ENCODE results near the gene CDK5.

Gene CDK5

DNA sequence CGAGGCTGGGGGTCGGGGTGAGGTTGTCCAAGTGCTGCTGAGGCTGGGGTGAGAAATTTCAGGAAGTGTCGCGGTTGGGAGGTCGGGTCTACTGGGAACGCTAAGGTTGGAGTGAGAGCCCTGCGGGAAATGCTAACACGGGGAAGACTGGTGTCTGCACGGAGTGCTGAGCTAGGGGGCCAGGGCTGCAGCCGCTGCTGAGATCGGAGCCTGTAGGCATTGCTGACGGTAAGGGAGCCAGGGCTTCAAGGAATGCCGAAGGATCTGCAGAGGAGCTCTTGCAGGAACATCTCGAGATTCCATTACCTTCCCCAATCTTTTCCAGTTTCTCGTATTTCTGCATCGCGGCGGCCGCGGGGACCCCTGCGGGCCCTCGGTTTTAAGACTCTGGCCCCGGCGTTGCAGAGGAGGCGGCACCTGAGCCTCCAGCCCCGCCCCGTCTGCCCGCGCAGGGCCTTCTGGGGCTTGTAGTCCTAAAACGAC is at the start of gene CDK5:
CDK5 (minus strand) TSS at position 392 of the 483 bp plus-strand sequence; CDS start at position 343, 49 bp downstream.
- Histone ChIP-seq H3K4me1 (peaks cover 23% of the 10 kb centered on the region), H3K9me3 (no peaks in the 10 kb centered on the region), H3K4me3 (peak within 1 kb of the TSS; percentile 88), H3K27me3 (ENCODE audit: low read depth) (no peaks in the 10 kb centered on the region), H3K36me3 (replicated peaks) (peaks cover 7% of the 10 kb centered on the region)
- in situ Hi-C loops (cut with MboI; ENCODE audit: low sequenced_read_pairs), result no loop called here
- no peak for DNase-seq (ENCODE audit: low spot score in 2 of 2)

GRCh38 chr7:151104411-151105235 is 46.9 kb upstream of the CDK5 start:
- no peak overlapping the region for H3K4me3 ChIP-seq
- peak; percentile 60 to 73 for DNase-seq (ENCODE audit: low spot score in 2 of 2)
- H3K36me3 ChIP-seq (replicated peaks), result peaks cover 21% of the 10 kb centered on the region
- H3K9me3 ChIP-seq, result no peaks in the 10 kb centered on the region
- in situ Hi-C loops (cut with MboI; ENCODE audit: low sequenced_read_pairs), result no loop called here
- H3K27me3 ChIP-seq (ENCODE audit: low read depth), result no peaks in the 10 kb centered on the region
- peaks cover 18% of the 10 kb centered on the region for H3K4me1 ChIP-seq

- H3K4me3 ChIP-seq, result no peak overlapping the region
- in situ Hi-C loops (cut with MboI; ENCODE audit: low sequenced_read_pairs), result no loop called here
- no peak for DNase-seq (ENCODE audit: low spot score in 2 of 2)
Observed at GRCh38 chr7:151103973-151104372, 46.3 kb upstream of the CDK5 start.

DNA sequence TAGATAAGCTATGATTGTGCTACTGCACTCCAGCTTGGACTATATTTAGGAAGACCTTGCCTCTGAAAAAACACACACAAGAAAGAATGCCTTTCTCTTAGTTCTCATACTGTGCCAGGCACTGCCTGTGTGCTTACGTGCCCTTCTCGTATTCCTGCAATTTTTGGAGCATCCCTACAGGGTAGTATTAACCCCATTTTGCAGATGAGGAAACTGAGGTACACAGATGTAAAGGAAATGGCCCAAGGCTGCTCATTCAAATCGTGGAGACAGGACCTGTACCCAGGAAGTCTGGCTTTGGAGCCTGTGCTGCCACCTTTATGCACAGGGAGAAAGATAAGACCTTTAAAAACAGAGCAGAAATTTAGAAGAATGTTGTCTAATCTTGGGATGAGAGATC is 45.3 kb upstream of the CDK5 start:
- peaks cover 21% of the 10 kb centered on the region for H3K36me3 ChIP-seq (replicated peaks)
- H3K9me3 ChIP-seq, result no peaks in the 10 kb centered on the region
- DNase-seq (ENCODE audit: low spot score in 2 of 2), result no peak
- in situ Hi-C loops (cut with MboI; ENCODE audit: low sequenced_read_pairs), result no loop called here
- H3K4me1 ChIP-seq, result peaks cover 18% of the 10 kb centered on the region
- H3K27me3 ChIP-seq (ENCODE audit: low read depth), result no peaks in the 10 kb centered on the region
- H3K4me3 ChIP-seq, result no peak overlapping the region

More at GRCh38 chr7:151103973-151104372, 46.3 kb upstream of the CDK5 start:
- Histone ChIP-seq H3K4me1 (peaks cover 18% of the 10 kb centered on the region), H3K9me3 (no peaks in the 10 kb centered on the region), H3K36me3 (replicated peaks) (peaks cover 21% of the 10 kb centered on the region), H3K27me3 (ENCODE audit: low read depth) (no peaks in the 10 kb centered on the region)

DNA sequence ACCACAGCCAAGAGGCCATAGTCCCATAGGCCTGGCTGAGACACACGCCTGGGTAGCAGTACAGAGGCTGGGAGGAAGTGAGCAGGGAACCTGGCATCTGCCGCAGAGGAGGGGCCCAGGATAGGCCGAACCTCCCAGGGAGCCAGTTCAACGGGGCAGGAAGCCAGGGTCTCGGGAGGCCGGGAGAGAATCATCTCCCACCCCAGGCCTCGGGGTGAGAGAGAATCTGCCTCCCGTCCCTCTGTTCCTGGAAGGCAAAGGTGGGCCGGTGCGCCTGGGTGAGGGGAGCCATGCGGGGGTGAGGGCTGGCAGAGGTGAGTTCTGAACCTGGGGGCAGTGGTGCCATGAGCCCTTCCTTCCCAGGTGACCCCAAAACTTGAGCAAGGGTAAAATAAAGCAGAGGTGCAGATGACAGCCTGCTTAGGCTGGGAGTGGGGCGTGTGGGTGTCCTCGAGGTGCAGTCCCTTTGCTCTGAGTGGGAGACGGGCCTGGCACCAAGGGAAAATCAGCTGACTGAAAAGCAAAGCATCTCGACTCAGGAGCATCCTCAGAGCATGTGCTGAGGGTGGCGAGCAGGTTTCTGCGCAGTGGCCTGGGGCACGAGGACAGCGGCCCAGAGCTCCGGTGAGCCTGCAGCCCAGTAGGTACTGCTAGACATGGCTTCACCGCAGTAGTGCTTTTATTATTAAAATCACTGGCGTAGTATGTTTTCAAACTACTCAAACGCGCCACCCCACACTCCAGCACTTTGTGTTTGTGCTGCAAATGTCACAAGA is 44.1 kb upstream of the CDK5 start:
- Histone ChIP-seq H3K9me3 (no peaks in the 10 kb centered on the region), H3K4me1 (peaks cover 18% of the 10 kb centered on the region), H3K4me3 (no peak overlapping the region), H3K36me3 (replicated peaks) (peaks cover 21% of the 10 kb centered on the region), H3K27me3 (ENCODE audit: low read depth) (no peaks in the 10 kb centered on the region)
- in situ Hi-C loops (cut with MboI; ENCODE audit: low sequenced_read_pairs), result no loop called here
- no peak for DNase-seq (ENCODE audit: low spot score in 2 of 2)

- no peaks in the 10 kb centered on the region for H3K9me3 ChIP-seq
- peaks cover 18% of the 10 kb centered on the region for H3K4me1 ChIP-seq
- in situ Hi-C loops (cut with MboI; ENCODE audit: low sequenced_read_pairs), result no loop called here
- no peak for DNase-seq (ENCODE audit: low spot score in 2 of 2)
- H3K4me3 ChIP-seq, result no peak overlapping the region
- H3K36me3 ChIP-seq (replicated peaks), result peaks cover 24% of the 10 kb centered on the region
- H3K27me3 ChIP-seq (ENCODE audit: low read depth), result no peaks in the 10 kb centered on the region
Observed at GRCh38 chr7:151100921-151101320, 43.2 kb upstream of the CDK5 start.

DNA sequence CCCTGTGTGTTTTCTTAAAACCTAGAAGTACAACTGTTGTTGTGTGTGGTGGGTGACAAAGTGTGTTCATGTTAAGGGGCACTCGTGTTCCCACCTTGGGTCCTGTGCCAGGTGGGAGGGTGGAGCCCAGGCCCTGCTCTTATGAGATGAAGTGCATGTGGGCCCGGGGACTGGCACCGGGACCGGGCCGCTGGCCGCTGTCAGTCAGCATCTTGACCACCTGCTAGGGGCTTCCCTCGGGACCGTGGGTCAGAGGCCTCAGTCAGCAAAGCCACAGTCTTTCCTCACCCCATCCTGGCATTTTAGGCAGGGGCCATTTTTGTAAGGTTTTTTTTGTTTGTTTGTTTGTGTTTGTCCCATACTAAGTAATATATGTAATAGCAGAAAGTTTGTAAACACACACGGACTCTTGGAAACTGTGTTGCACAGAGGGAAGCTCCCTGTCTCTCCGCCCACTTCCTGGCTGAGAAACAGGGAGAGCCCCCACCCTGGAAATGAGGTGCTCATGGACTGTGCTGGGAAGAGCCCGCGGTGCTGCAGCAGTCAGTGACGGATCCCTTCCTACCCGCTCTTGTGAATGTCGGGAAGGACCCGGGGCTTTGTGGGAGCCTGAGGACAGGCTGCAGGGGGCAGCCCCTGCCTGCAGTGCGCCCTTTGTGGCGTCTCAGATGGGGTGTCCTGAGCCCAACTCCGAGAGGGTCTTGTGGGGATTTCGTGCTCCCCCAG is 42.0 kb upstream of the CDK5 start:
- no peak for DNase-seq (ENCODE audit: low spot score in 2 of 2)
- Histone ChIP-seq H3K4me1 (peaks cover 18% of the 10 kb centered on the region), H3K9me3 (no peaks in the 10 kb centered on the region), H3K4me3 (no peak overlapping the region), H3K36me3 (replicated peaks) (peaks cover 26% of the 10 kb centered on the region), H3K27me3 (ENCODE audit: low read depth) (no peaks in the 10 kb centered on the region)
- in situ Hi-C loops (cut with MboI; ENCODE audit: low sequenced_read_pairs), result no loop called here

DNA sequence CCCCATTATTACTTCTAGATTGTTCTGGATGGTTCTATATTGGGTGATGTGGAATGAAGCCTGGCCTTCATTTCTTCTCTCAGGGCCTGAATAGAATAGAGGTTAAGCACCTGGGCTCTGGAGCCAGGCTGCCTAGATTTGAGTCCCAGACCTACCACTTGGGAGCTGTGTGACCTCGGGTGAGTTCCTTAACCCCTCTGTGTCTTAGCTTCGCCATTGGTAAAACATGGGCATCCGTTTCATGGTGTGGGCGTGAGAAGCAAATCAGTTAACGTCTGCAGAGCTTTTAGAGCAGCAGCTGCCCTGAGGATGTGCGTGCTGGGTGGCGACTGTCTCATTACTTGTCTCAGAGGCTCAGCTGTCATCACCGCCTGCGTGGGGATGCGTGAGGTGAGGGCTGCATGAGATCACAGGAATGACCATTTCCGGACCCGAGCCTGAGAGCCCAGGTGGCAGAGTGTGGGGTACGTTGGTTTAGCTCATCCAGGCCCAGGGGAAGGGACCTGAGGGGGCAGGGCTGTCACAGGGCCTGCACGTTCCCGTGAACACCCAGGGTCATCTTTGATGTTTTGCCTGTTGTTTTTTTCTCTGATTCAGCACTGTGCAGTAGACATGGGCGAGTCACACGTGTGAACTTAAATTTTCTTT is 38.3 kb upstream of the CDK5 start:
- DNase-seq (ENCODE audit: low spot score in 2 of 2), result no peak
- H3K9me3 ChIP-seq, result no peaks in the 10 kb centered on the region
- no peak overlapping the region for H3K4me3 ChIP-seq
- peaks cover 34% of the 10 kb centered on the region for H3K36me3 ChIP-seq (replicated peaks)
- no peaks in the 10 kb centered on the region for H3K4me1 ChIP-seq
- in situ Hi-C loops (cut with MboI; ENCODE audit: low sequenced_read_pairs), result no loop called here
- no peaks in the 10 kb centered on the region for H3K27me3 ChIP-seq (ENCODE audit: low read depth)

GRCh38 chr7:151095123-151095797 is 37.6 kb upstream of the CDK5 start:
- no peaks in the 10 kb centered on the region for H3K4me1 ChIP-seq
- in situ Hi-C loops (cut with MboI; ENCODE audit: low sequenced_read_pairs), result no loop called here

GRCh38 chr7:151094675-151095074 is 37.0 kb upstream of the CDK5 start:
- in situ Hi-C loops (cut with MboI; ENCODE audit: low sequenced_read_pairs), result no loop called here
- peaks cover 32% of the 10 kb centered on the region for H3K36me3 ChIP-seq (replicated peaks)
- no peaks in the 10 kb centered on the region for H3K27me3 ChIP-seq (ENCODE audit: low read depth)

More at GRCh38 chr7:151095123-151095797, 37.6 kb upstream of the CDK5 start:
- H3K9me3 ChIP-seq, result no peaks in the 10 kb centered on the region
- H3K27me3 ChIP-seq (ENCODE audit: low read depth), result no peaks in the 10 kb centered on the region
- peaks cover 30% of the 10 kb centered on the region for H3K36me3 ChIP-seq (replicated peaks)
- no peak for DNase-seq (ENCODE audit: low spot score in 2 of 2)
- H3K4me3 ChIP-seq, result no peak overlapping the region

GRCh38 chr7:151093748-151094147 is 36.1 kb upstream of the CDK5 start:
- in situ Hi-C loops (cut with MboI; ENCODE audit: low sequenced_read_pairs), result no loop called here
- H3K4me1 ChIP-seq, result peaks cover 5% of the 10 kb centered on the region
- H3K27me3 ChIP-seq (ENCODE audit: low read depth), result no peaks in the 10 kb centered on the region
- H3K36me3 ChIP-seq (replicated peaks), result peaks cover 36% of the 10 kb centered on the region
- DNase-seq (ENCODE audit: low spot score in 2 of 2), result no peak
- H3K9me3 ChIP-seq, result no peaks in the 10 kb centered on the region
- no peak overlapping the region for H3K4me3 ChIP-seq

More at GRCh38 chr7:151094675-151095074, 37.0 kb upstream of the CDK5 start:
- H3K4me1 ChIP-seq, result no peaks in the 10 kb centered on the region; the same call in 1 of the 2 replicates
- no peaks in the 10 kb centered on the region for H3K9me3 ChIP-seq
- DNase-seq (ENCODE audit: low spot score in 2 of 2), result no peak
- H3K4me3 ChIP-seq, result no peak overlapping the region

DNA sequence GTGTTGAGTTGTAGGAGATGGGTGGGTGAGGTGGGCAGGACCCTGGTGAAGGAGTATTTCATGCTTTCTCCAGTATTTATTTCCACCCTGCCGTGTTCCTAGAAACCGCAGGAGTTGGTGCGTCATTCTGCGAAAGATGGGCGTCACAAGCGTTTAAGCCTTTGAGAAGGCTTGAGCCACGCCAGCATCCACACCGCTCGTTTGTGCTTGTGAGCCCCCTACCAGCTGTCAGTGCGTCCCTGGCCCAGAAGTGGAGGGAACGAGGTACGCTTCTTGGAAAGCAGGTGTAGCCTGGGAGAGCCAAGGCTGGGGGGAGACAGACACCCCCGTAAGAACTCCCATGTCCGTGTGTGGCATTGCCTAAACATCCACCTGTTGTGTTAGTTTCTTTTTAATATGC is 34.3 kb upstream of the CDK5 start:
- H3K9me3 ChIP-seq, result no peaks in the 10 kb centered on the region
- in situ Hi-C loops (cut with MboI; ENCODE audit: low sequenced_read_pairs), result no loop called here
- peaks cover 41% of the 10 kb centered on the region for H3K36me3 ChIP-seq (replicated peaks)
- no peak overlapping the region for H3K4me3 ChIP-seq
- DNase-seq (ENCODE audit: low spot score in 2 of 2), result no peak
- peaks cover 14% of the 10 kb centered on the region for H3K4me1 ChIP-seq
- H3K27me3 ChIP-seq (ENCODE audit: low read depth), result no peaks in the 10 kb centered on the region

GRCh38 chr7:151091431-151091830 is 33.7 kb upstream of the CDK5 start:
- Histone ChIP-seq H3K4me3 (no peak overlapping the region), H3K4me1 (peaks cover 14% of the 10 kb centered on the region), H3K27me3 (ENCODE audit: low read depth) (no peaks in the 10 kb centered on the region), H3K36me3 (replicated peaks) (peaks cover 39% of the 10 kb centered on the region), H3K9me3 (no peaks in the 10 kb centered on the region)
- peak in 1 of 2 experiments; percentile 64 for DNase-seq (ENCODE audit: low spot score in 2 of 2)
- in situ Hi-C loops (cut with MboI; ENCODE audit: low sequenced_read_pairs), result no loop called here
